ENCODE measurements around the gene S100A11.

The S100A11 gene

DNA sequence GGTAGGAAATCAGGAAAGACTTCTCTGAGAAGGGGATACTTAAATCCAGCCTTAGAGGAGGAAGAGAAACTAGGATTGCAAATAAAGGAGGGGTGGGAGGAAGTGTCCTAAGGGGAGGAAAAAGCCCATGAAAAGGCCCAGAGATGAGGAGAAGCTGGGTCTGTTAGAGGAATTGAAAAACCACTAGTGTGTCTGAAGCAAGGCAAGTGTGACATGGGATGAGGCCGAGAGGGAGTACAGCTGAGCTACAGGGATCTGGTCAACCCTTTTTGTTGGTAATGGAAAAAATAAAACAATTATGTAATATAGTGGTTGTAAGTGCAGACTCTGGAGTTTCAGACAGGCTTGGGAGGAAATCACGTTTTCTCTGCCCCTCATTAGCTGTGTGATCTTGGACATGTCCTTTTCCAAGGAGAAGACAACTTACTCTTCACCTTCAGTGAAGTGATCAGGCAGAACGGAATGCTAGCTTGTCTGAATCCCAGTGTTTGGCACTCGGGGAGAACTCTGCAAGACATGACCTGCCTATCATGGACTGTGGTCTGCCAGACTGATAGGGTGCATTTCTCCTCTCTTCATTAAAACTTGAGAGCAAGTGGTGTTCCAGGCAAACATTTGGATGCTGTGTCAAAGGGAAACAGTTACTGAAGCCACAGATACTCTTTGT, 35.7 kb downstream of the S100A11 start:
- peak; percentile 57 for DNase-seq

DNA sequence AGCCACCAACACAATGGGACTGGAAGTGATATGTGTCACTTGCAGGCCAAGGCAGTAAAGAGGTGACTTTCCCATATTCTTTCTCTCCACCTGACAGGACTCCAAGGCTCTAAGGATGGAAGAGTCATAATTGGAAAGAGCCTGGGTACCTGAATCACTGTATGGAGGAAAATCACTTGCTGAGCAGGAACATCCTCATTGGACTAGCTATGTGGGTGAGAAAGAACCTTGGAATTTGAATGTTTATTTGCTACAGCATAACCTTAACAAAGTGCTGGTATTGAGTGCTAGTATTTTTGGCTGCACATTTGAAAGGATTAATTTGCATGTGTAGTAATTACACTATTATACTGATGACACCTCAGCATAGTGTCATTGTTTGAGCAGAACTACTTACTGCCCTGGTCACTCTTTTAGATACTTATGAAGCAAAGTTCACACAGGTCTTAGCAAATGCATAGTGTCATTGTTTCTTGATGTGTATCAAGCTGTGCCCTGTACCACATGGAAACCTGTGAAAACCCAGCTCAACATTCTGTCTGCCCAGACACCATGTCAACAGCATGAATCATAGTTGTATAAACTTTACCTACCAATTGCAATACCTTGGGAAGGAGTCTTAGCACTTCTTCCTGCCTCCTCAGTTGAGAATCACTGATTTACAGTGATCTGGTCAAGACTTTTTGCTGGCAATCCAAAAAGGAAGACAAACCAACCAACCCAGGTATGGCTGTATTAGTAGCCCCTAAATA, 38.0 kb downstream of the S100A11 start:
- no peak for DNase-seq

DNA sequence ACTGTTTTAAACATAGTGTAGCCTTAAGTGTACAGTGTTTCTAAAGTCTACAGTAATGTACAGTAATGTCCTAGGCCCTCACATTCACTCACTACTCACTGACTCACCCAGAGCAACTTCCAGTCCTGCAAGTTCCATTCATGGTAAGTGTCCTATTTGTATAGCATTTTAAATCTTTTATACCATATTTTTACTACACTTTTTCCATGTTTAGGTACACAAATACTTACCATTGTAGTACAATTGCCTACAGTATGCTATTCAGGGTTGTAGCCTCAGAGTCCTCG, 39.6 kb downstream of the S100A11 start:
- DNase-seq: no peak

DNA sequence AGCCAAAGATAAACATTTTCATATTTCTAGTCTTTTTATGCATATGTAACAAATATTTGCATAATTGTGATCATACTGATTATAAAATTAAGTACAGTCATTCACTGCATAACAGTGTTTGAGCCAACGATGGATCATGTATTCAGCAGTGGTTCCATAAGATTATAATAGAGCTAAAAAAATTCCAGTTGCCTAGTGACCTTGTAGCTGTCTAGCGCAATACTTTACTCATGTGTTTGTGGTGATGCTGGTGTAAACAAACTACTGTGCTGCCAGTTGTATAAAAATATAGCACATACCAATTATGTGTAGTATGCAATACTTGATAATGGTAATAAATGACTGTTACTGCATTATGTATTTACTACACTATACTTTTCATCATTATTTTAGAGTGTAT, 41.0 kb downstream of the S100A11 start:
- DNase-seq: no peak

DNA sequence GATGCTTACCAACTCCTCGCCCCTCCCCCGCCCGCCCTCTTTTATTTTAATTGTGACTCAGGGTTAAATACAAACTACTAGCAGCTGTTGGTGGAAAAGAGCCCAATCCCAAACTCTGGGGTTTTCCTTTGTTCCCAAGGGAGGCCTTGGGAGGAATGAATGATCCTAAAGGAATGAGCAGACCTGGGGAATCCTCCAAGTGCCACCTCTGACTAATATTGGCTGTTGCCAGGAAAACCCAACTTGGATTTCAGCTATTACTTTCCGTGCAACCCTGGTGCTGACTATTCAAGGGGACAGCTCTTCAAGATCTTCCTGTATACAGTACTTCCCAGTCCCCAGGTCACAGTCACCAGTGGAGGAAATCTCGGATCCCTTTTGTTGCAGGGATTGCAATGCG, 41.8 kb downstream of the S100A11 start:
- no peak for DNase-seq

DNA sequence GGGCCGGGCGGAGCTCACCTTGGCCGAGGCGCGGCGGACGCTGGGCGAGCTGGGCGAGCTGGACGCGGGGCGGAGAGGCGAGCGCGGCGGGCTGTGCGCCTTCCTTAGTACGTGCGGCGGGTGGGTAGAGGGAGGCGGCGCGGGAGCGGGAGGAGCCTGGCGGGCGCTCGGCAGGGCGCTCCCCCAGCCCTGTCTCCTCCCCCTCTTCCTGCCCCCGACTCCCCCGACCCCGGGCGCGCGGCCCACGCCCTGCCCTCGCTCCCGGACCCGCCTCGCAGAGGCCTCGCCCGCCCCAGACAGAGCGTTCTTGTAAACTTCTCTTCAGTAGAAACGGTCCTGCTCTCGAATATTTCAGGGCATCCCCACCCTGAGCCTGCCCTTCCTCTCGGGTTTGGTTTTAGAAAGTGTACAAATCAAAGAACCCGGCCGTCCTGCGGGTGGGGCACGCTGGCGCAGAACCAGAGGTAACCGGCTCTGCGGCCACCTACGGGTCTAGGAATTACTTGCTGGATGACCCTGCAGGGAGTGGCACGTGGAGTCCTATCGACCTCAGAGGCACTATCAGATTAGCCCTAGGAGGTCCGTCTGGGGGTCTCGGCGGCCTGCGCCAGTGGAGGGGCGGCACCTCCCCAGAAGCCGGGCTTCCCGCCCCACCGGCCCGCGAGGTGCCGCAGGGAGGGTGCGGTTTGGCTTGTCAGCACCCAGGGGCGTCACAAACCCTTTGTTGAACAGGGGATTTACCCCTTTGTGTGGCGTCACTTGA, 42.9 kb downstream of the S100A11 start, which contains the start of gene S100A10:
TSS of gene S100A10 (minus strand) at position 126 of the 763 bp plus-strand sequence. CDS start 7,629 bp downstream, outside the sequence.
- DNase-seq: peak; percentile 48

DNA sequence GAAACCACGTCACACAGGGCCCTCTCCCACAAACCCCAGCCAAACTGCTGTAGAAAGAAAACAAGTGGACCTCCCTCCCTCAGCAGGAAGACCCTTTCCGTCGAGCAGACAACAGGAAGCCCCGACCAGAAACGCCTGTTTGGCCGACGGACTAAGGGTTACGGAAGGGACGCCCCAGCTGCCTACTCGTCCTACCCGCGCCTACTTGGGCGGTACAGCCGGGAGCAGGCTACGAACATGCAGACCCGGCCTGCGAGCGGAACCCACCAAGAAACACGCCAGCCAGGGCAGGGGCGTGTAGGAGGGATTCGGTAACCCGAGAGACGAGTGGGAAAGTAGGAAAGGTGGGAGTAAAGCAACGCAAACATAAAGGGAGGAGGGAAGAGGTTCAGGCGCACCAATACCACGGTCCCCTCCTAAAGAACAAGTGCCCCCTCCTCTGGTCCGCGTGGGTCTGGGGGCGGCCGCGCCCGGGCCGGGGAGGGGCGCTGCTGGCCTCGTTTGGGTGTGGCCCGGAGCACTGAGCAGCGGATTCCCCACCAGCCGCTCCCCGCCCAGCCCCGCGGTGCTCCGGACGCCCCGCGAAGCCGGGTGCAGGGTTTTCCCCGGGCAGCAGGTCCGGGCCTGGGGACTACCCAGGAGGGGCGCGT, 43.6 kb downstream of the S100A11 start:
- peak; percentile 53 for DNase-seq

DNA sequence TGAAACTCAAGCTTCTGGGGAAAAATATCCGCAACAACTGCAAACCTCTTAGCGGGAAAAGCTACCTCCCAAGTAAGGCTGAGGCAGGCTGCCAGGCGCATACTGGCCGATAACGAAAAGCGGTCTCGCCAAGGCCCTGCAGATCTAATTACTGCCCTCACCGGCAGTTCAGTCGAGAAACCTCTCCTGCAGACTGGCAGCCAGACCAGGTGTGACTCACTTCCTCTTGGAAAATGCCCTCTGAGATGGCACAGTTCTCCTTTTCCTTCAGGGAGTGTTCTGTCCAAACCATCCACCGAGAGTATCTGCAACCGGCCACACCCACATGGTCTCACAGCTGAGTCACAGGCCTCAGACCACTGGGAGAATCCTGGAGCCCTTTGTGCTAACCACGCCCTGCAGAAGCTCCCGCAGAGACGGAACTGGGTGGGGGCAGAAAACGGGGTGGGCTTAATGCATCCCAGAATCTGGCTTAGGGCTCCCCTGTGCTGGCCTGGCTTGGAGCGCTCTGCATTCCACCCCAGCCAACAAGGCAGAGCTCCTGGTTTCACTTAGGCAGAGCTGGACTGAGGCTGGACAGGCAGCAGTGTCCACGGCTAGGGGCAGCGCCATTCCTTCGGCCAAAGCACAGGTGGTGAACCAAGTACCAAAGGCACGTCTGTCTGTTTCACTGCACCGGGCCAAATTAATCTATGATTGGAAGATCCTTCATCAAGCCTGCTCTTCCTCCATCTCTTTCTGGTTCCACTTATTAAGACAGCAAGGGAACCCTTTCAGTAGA, 44.3 kb downstream of the S100A11 start:
- DNase-seq: peak; percentile 67

DNA sequence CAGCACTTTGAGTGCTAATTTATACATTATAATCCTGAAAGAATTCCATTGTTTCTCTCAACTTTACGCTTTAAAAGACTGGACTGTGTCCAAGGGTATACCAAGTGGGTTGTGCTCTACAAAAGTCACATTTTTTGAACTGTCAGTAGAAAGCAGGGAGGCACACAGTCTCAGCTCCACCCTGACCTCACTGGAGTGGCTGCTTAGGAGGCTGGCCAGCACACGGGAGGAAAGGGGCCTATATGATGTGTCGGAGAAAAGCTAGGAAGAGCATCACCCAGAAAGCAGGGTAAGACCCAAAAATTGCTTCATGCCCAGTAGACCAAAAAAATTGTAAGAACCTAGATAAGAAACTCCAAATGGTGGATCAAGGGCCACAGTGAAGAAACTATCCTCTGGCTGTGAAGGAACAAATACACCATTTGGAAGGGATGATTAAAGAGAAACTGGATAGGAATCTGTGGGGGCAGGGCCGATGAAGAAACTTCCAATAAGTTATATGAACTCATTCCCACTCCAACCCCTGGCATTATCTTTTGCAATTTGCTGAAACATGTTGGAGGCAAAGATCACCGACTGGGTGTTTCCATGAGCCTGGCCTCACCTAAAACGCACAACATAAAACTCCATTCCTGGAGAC, 45.0 kb downstream of the S100A11 start:
- DNase-seq: no peak

DNA sequence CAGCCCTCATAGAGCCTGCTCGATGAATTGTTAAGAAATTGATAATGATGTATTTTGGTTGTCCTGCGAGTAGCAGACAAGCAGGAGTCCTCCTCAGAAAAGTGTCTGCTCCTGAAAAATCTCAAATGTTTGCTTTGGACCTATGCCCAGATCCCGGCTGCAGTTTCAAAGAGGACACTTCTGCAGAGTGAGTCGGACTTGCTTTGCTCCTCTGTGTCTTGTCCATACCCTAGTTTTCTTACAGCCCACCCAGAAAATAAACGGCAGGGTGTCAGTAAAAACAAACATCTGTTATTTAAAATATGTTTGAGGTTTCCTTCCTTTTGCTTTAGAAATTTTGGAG, 46.0 kb downstream of the S100A11 start:
- no peak for DNase-seq

DNA sequence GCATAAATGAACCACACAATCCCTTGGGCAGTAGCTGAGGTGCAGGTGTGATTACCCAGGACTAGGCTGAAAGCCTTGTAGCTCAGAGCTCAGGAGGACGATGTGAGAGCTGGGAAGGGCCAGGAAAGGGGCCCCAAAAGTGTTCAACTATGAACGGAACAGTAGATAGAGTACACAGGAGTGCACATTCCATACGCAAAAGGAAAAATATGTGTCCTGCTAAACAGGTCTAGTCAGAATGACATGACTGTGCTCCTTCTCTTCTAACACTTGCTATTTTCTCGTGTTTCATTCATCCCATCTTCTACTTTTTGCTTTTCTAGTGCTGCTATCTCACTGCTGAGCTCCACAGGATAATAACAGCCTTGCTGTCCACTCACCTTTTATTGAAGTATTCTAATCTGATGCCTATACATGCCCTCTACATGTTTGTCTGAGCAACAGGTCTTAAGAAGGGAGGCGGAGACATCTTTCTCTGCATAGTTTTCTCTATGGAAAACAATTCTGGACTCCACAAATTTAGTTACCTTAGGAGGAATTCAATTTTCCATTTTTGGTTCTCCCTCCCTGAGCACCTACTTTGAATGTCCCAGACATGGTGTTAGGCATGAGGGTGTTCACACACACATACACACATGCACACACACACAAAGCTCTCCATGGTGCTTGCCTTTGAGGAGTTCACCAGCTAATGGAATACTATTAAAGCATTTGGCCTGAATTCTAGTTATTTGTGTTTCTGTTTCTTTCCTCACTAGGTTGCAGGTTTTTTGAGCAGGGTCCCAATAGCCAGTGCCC, 46.5 kb downstream of the S100A11 start:
- no peak for DNase-seq

DNA sequence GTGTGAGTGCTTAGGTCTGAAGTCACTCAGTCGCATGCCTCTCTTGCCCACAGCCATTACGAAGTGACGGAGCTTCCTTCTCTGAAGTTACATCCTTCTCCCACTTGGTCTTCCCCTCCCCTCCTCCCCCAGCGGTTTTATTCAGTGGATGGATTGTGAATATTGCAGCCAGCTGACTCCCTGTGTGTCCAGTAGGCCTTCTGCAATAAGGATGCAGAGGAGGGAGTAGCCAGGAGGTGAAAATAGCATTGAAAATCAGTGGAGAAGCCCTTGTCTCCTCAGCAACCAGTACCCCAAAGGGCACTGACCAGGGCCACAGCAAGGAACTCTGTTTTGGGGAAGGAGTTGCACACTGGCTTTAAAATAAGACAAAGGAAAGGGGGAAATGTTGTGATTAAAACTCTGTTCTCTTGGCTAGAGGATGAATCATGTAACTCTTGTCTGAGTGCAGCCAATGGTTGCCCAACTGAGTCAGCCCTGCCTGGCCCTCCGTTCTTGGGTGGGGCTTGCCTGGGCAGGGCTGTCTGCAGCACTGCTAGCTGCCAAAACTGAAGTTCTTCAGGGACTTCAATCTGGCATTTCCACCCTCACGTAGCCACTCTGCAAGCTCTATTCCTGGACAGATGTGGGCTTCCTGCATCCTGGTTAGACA, 47.5 kb downstream of the S100A11 start:
- DNase-seq: no peak

DNA sequence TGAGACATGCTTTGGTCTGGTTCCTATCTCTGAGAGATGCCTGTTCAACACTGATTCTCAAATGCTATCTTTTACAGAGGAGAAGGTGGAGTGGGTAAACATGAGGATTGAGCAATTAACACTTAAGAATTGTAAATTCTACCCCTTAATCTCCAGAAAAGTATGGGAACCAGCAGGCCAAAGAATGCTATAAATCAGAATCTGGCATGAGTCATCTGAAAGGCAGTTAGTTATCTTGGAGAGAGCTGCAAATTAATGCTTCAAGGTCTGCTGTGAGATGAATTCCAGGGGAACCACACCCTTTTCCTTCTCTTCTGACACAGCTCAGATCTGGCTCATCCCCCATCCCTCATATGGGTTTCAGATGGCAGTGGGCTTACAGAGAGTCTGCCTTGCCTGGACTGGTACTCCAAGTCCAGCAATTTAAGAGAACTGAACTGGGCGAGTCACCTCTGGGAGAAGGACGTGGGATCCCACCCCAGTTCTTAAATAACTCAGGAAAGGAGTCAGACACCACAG, 48.3 kb downstream of the S100A11 start:
- peak; percentile 61 for DNase-seq

DNA sequence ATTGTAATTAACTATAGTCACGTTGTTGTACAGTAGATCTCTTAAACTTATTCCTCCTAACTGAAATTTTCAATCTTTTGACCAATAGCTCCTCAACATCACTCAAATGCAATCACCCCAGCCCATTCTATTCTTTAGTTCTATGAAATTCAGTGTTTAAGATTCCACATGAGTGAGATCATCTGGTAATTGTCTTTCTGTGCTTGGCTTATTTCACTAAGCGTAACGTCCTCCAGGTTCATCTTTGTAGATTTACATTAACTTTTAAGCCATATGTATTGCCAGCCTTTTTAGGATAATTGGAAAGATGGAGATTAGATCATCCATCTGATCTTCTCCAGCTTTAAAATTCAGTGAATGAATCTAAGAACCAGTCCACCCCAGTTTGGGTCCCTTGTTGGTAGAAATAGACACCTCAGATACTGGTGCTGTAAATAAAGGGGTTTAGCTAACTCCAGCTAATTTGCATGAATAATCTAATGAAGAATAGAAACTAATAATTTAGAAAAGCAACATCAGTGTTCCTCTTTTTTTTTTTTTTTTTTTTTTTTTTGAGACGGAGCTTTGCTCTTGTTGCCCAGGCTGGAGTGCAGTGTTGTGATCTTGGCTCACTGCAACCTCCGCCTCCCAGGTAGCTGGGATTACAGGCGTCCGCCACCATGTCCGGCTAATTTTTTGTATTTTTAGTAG, 50.2 kb downstream of the S100A11 start:
- no peak for DNase-seq

DNA sequence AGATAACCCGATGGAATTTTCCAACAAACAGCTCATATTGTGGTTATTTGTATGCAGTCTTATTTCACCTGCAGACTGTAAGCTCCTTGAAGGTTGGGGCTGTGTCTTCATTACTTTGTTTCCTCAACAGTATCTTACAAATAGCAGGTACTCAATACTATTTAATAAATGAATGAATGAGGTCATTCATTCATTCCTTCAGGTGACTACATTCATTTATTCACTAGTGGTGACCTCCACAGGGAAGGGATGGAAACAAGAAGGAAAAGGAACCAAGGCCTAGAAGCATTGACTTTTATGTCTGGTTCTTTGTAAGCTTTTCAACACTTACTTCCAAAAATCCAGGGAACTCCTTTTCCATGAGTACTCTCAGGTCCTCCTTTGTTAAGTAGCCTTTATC, 51.0 kb downstream of the S100A11 start:
- DNase-seq: no peak

DNA sequence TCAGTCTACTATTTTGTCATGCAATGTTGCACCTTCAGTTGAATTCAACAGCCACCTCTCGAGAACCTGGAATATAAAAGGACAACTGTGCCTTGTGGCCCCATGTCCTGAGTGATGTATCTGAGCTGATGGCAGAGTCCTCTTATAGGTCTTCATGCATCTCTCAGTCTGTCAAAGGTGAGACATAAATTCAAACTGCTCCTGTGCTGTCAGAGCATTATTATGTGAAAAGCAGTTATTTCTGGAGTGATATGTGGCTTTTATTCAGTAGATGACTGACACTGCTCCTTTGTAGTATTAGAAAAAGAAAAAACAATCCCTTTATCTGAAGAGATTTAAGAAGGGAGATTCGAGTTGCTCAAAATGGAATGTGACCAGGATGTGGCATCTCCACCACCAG, 51.5 kb downstream of the S100A11 start:
- no peak for DNase-seq

DNA sequence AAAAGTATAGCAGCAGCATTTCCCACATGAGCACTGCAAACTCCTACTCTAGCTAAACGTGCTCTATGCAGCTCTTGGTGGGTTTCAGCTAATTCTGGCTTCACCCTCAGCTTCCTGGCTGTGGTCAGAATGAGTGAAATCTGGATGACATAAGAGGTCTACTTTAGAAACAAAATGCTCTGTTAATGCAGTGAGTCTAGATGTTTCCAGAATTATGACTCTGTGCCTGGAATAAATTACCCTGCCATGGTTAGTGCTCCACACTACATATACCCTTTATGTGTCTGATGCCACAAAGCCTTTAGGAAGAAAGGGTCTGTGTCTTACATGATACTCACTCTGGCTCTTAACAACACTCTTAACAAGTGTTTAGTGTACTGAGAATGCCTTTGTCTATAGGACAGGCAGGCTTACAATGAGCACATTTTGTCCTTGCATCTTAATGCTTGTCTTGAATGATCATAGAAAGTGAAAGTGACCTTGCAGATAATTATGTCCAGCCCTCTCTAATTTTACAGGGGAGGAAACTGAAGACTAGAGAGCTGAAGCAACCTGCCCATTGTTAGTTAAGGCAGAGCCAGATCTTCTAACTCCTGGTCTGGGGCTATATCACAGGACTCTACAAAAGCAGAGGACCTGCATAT, 52.4 kb downstream of the S100A11 start:
- peak; percentile 68 for DNase-seq

Measured in OCI-M1 (cell line).